Chondrocyte (in vitro differentiated cells): Measurements from ENCODE around the gene PYGM. TPM values are rescaled to one million over a fixed set of nuclear protein-coding genes. Genes with fewer than 3 reads are reported as not detected.

Experiments
- DNase-seq: peaks from one replicate; pipeline ENCODE4 v3.0.0; 2021; ENCODE audit warnings: mixed read lengths, low spot score
- H3K27ac Mint-ChIP-seq: one replicate; pipeline ENCODE4 v1.8.0; 2021; ENCODE audit warnings: mild to moderate bottlenecking, moderate library complexity, mixed read lengths; ENCODE audit not compliant: unreplicated experiment
- H3K27me3 Mint-ChIP-seq: 2 replicates; pipeline ENCODE4 v1.8.0; 2021; ENCODE audit warnings: low read depth, mixed read lengths
- H3K36me3 Mint-ChIP-seq: 2 replicates; pipeline ENCODE4 v1.8.0; 2021; ENCODE audit warnings: low read depth, mixed read lengths
- H3K4me1 Mint-ChIP-seq: 2 replicates; pipeline ENCODE4 v1.8.0; 2021; ENCODE audit warnings: low read depth, mild to moderate bottlenecking, mixed read lengths
- H3K4me3 Mint-ChIP-seq: one replicate; pipeline ENCODE4 v1.8.0; 2021; ENCODE audit warnings: mild to moderate bottlenecking, moderate library complexity, mixed read lengths; ENCODE audit not compliant: unreplicated experiment
- H3K9me3 Mint-ChIP-seq: 2 replicates; pipeline ENCODE4 v1.8.0; 2021; ENCODE audit warnings: low read depth, mixed read lengths
- total RNA-seq: library from RNA; stranded (reverse); gene quantifications from 3 replicates; pipeline ENCODE4 v1.2.1, GENCODE V29; 2021
- TF ChIP-seq, protein P1 (sequence below): fragments of 200-600 bp; sonication (generic); IDR thresholded peaks from 2 replicates; pipeline ENCODE4 v1.5.0; 2021; ENCODE audit warnings: antibody characterized with exemption, mild to moderate bottlenecking, moderate library complexity

Gene PYGM
- total RNA-seq, 1 donor from 2014 or later, result 1.6 TPM

- Mint-ChIP-seq H3K27me3 (peaks cover 72% of the 10 kb centered on the region), H3K27ac (no peak overlapping the region), H3K9me3 (no peaks in the 10 kb centered on the region), H3K4me3 (no peak overlapping the region), H3K36me3 (no peaks in the 10 kb centered on the region), H3K4me1 (no peaks in the 10 kb centered on the region)
- peak; percentile 91 for DNase-seq
- TF ChIP-seq, protein P1, sequence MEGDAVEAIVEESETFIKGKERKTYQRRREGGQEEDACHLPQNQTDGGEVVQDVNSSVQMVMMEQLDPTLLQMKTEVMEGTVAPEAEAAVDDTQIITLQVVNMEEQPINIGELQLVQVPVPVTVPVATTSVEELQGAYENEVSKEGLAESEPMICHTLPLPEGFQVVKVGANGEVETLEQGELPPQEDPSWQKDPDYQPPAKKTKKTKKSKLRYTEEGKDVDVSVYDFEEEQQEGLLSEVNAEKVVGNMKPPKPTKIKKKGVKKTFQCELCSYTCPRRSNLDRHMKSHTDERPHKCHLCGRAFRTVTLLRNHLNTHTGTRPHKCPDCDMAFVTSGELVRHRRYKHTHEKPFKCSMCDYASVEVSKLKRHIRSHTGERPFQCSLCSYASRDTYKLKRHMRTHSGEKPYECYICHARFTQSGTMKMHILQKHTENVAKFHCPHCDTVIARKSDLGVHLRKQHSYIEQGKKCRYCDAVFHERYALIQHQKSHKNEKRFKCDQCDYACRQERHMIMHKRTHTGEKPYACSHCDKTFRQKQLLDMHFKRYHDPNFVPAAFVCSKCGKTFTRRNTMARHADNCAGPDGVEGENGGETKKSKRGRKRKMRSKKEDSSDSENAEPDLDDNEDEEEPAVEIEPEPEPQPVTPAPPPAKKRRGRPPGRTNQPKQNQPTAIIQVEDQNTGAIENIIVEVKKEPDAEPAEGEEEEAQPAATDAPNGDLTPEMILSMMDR, result no peak
These were observed 39.6 kb downstream of the PYGM start for GRCh38 chr11:64720167-64720566.

DNA sequence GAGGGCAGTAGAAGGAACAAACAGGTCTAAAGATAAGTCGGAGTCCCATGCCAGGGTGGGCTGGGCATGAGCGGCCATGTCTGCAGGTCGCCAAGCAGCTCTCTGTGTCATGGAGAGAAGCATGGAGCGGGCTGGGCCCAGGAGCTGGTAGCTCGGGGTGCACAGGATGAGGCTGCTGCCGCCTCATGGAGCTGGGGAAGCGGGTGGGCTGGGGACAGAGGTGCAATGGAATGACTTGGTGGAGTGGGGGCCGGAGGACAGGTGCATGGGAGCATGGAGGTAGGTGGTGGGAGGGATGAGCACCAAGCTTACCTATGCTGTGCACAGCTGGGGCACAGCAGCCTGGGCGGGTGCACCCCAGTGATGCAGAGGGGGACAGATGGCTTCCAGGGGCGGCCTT, 40.4 kb downstream of the PYGM start:
- DNase-seq, result peak; percentile 83
- no peaks in the 10 kb centered on the region for H3K36me3 Mint-ChIP-seq
- no peak overlapping the region for H3K4me3 Mint-ChIP-seq
- no peaks in the 10 kb centered on the region for H3K4me1 Mint-ChIP-seq
- peaks cover 79% of the 10 kb centered on the region for H3K27me3 Mint-ChIP-seq
- no peak overlapping the region for H3K27ac Mint-ChIP-seq
- H3K9me3 Mint-ChIP-seq, result no peaks in the 10 kb centered on the region
- TF ChIP-seq, protein P1, result no peak

GRCh38 chr11:64718780-64719124, 41.0 kb downstream of the PYGM start:
- Mint-ChIP-seq H3K27ac (no peak overlapping the region), H3K4me1 (no peaks in the 10 kb centered on the region), H3K9me3 (no peaks in the 10 kb centered on the region), H3K36me3 (no peaks in the 10 kb centered on the region), H3K27me3 (peaks cover 81% of the 10 kb centered on the region), H3K4me3 (no peak overlapping the region)
- TF ChIP-seq, protein P1, result no peak
- DNase-seq, result no peak

GRCh38 chr11:64718084-64718779, 41.5 kb downstream of the PYGM start:
- DNase-seq, result peak; percentile 70
- TF ChIP-seq, protein P1, result no peak
- Mint-ChIP-seq H3K27me3 (peaks cover 81% of the 10 kb centered on the region), H3K9me3 (no peaks in the 10 kb centered on the region), H3K4me1 (no peaks in the 10 kb centered on the region), H3K4me3 (no peak overlapping the region), H3K36me3 (no peaks in the 10 kb centered on the region), H3K27ac (no peak overlapping the region)

DNA sequence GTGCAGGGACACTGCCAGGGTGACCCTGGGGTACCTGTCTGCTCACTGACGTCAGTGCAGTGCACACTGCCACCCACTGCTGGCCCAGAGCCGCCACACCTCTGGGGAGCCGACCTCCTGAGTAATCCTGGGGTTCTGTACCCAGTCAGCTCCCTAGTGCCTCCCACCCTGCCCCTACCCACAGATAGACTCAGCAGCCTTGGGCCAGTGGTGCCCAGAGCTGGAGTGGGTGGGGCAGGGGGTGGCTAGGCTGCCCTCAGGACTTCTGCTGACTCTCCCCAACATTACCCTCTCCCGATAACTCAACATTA, 42.6 kb downstream of the PYGM start:
- H3K4me3 Mint-ChIP-seq, result no peak overlapping the region
- no peak overlapping the region for H3K27ac Mint-ChIP-seq
- H3K27me3 Mint-ChIP-seq, result peaks cover 78% of the 10 kb centered on the region
- TF ChIP-seq, protein P1, result no peak
- no peaks in the 10 kb centered on the region for H3K4me1 Mint-ChIP-seq
- DNase-seq, result peak; percentile 63
- H3K9me3 Mint-ChIP-seq, result no peaks in the 10 kb centered on the region
- no peaks in the 10 kb centered on the region for H3K36me3 Mint-ChIP-seq
